ENCODE data around the gene ZBTB39.
"Not testable (repeated sequence)": the region's sequence is repeated elsewhere in the genome, so short reads cannot be mapped to it uniquely, and the experiment has no call there.

ZBTB39 gene

GRCh38 chr12:57000393-57000792, 6.0 kb downstream of the ZBTB39 start:
- DNase-seq (ENCODE audit: low spot score) = no peak

- DNase-seq (ENCODE audit: low spot score) = no peak
Observed at GRCh38 chr12:56999456-56999855, 6.9 kb downstream of the ZBTB39 start.

GRCh38 chr12:56998981-56999380, 7.4 kb downstream of the ZBTB39 start:
- DNase-seq (ENCODE audit: low spot score) = no peak

GRCh38 chr12:56998316-56998715, 8.0 kb downstream of the ZBTB39 start:
- DNase-seq (ENCODE audit: low spot score) = no peak

- no peak for DNase-seq (ENCODE audit: low spot score)
Observed at GRCh38 chr12:56996793-56997545, 9.4 kb downstream of the ZBTB39 start.

GRCh38 chr12:56995930-56996496, 10.3 kb downstream of the ZBTB39 start:
- DNase-seq (ENCODE audit: low spot score) = no peak

GRCh38 chr12:56995201-56995929, 11.0 kb downstream of the ZBTB39 start:
- no peak for DNase-seq (ENCODE audit: low spot score)

- no peak for DNase-seq (ENCODE audit: low spot score)
Observed at GRCh38 chr12:56994231-56994746, 12.1 kb downstream of the ZBTB39 start.

- DNase-seq (ENCODE audit: low spot score) = no peak
Observed at GRCh38 chr12:56993346-56993745, 13.0 kb downstream of the ZBTB39 start.

- no peak for DNase-seq (ENCODE audit: low spot score)
Observed at GRCh38 chr12:56991319-56992246, 14.8 kb downstream of the ZBTB39 start.

GRCh38 chr12:56990648-56991318, 15.6 kb downstream of the ZBTB39 start:
- DNase-seq (ENCODE audit: low spot score) = no peak

- no peak for DNase-seq (ENCODE audit: low spot score)
Observed at GRCh38 chr12:56989861-56990610, 16.3 kb downstream of the ZBTB39 start.

GRCh38 chr12:56988207-56988739, 18.1 kb downstream of the ZBTB39 start:
- no peak for DNase-seq (ENCODE audit: low spot score)

- peak; percentile 87 for DNase-seq (ENCODE audit: low spot score)
Observed at GRCh38 chr12:56987551-56988053, 18.7 kb downstream of the ZBTB39 start.

- no peak for DNase-seq (ENCODE audit: low spot score)
Observed at GRCh38 chr12:56987011-56987410, 19.3 kb downstream of the ZBTB39 start.

- peak; percentile 86 for DNase-seq (ENCODE audit: low spot score)
Observed at GRCh38 chr12:56985714-56986113, 20.6 kb downstream of the ZBTB39 start.

- DNase-seq (ENCODE audit: low spot score) = no peak
Observed at GRCh38 chr12:56983386-56983785, 23.0 kb downstream of the ZBTB39 start.

- not testable (repeated sequence) for DNase-seq (ENCODE audit: low spot score)
Observed at GRCh38 chr12:56982578-56983236, 23.6 kb downstream of the ZBTB39 start.

GRCh38 chr12:56980941-56981530, 25.3 kb downstream of the ZBTB39 start:
- DNase-seq (ENCODE audit: low spot score) = no peak

Measured in LoVo (cell line).